KG1 (cell line): ENCODE results near the gene GJB5.
"Not testable (repeated sequence)": the region's sequence is repeated elsewhere in the genome, so short reads cannot be mapped to it uniquely, and the experiment has no call there.

ENCODE experiments used
- DNase-seq: peaks from one replicate; lab custom pipeline; 2025; lab: John Stamatoyannopoulos, UW

Gene GJB5

GRCh38 chr1:34745666-34746065 is 9.2 kb upstream of the GJB5 start:
- no peak for DNase-seq

GRCh38 chr1:34746101-34746500 is 8.7 kb upstream of the GJB5 start:
- no peak for DNase-seq

DNA sequence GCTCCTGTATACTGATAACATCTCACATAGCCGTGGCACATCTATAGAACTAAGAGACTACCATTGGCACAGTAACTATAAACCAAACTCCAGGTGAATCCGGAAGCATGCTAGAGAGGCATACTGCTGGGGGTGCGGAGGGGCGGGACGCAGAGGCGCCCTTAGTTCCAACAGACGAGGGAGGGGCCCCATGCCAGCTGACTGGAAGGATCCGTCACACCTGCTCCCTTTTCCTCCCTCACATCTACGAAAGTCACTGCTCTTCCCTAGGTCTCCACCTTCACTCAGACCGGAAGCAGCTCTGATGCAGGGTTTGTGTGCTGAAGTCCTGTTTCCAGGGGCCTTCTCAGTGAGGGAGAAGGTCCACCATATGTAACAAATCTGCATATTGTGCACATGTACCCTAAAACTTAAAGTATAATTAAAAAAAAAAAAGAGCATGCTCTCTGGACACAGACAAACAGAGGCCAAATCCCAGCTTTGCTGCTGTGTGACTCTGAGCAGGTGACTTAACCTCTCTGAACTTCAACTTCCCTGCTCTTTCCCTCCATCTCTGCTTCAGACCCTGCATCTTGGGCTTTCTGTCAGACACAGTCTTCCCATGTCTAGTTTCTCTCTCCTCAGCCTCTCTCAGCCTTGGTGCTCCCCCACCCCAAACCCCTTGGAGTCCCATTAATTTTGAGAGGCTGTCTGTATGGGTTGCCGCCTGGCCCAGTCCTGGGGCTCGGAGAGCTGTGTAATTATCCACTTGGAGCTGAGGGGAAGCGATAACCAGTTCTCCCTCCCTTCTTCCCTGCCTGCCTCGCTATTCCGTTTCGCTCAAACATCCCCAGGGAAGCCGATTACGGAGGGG is 7.8 kb upstream of the GJB5 start:
- no peak for DNase-seq

GRCh38 chr1:34747638-34747941 is 7.3 kb upstream of the GJB5 start:
- DNase-seq = no peak

GRCh38 chr1:34749992-34750391 is 4.9 kb upstream of the GJB5 start:
- no peak for DNase-seq

- DNase-seq = no peak
Measured at GRCh38 chr1:34750610-34751009, 4.2 kb upstream of the GJB5 start.

DNA sequence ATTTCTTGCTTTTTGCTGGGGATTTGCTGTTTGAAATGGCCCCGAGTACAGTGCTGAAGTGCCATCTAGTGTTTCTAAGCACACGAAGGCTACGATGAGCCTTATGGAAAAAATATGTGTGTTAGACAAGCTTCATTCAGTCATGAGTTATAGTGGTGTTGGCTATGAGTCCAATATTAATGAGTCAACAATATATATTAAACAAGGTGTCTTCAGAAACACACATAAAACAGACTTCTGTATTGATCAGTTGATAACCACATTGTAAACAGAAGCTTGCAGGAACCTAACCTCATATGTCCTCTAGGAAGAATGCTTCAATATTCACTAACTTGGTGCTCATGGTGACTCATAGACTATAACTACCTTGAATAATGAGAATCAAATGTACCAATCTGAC is 1.7 kb upstream of the GJB5 start:
- DNase-seq = no peak

- DNase-seq = no peak
Measured at GRCh38 chr1:34755961-34756360, 1.1 kb downstream of the GJB5 start.

- DNase-seq = no peak
Measured at GRCh38 chr1:34757386-34757785, 2.5 kb downstream of the GJB5 start.

GRCh38 chr1:34758751-34759150 is 3.9 kb downstream of the GJB5 start:
- DNase-seq = no peak

GRCh38 chr1:34759503-34760357 is 4.9 kb downstream of the GJB5 start, which contains the start of gene GJB4:
TSS of gene GJB4 (plus strand) at chr1:34759740. CDS start at chr1:34761255, 1,515 bp downstream.
- no peak for DNase-seq

- DNase-seq = no peak
Measured at GRCh38 chr1:34761176-34761761, 6.4 kb downstream of the GJB5 start.

- DNase-seq = no peak
Measured at GRCh38 chr1:34761776-34762307, 7.0 kb downstream of the GJB5 start.

- DNase-seq = no peak
Measured at GRCh38 chr1:34762474-34763141, 7.8 kb downstream of the GJB5 start.

GRCh38 chr1:34763142-34763781 is 8.4 kb downstream of the GJB5 start:
- DNase-seq = no peak

DNA sequence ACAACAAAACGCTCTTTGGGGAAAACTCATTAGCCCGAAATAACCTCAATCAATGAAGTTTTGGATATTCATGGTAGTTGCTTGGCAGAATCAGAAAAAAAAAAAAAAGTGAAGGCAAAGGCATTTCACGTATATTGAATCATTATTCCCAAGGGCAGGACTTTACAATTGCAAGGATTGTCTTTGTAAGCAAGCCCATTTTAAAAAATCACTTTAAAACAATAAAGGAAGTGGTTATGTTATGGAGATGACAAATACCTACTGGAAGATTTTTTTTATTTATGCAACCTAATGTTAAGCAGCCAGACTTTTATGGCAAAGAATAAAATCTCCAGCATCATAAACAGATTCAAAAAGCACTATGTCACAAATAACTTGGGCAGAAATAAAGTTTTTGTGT is 14.0 kb downstream of the GJB5 start:
- no peak for DNase-seq

- no peak for DNase-seq
Measured at GRCh38 chr1:34770891-34771504, 16.2 kb downstream of the GJB5 start.

DNA sequence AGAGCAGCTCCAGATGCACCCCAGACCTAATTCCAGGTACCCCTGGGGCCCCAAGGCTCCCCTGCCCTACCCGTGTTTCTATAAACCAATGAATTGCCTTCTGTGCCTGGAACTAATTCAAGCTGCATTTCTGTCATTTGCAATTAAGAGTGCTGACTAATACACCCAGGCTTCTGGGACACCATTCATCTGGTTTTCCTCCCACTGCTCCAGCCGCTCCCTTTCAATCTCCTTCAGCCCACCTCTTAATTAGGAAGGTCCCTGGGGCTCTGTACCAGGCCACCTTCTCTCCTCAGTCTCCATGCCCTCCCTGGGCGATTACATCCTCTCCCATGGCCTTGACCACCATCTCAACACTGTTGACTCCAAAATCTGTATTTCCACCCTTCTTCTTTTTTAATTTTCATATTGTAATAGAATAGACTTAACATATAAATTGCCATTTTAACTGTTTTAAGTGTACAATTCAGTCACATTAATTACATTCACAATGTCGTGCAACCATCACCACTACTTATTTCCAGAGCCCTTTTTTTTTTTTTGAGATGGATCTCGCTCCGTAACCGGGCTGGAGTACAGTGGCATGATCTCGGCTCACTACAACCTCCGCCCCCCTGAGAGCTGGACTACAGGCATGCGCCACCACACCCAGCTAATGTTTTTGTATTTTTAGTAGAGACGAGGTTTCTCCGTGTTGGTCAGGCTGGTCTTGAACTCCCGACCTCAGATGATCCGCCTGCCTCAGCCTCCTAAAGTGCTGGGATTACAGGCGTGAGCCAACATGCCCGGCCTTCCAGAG is 16.9 kb downstream of the GJB5 start:
- no peak for DNase-seq

GRCh38 chr1:34773114-34773513 is 18.3 kb downstream of the GJB5 start:
- not testable (repeated sequence) for DNase-seq

- no peak for DNase-seq
Measured at GRCh38 chr1:34774957-34775356, 20.1 kb downstream of the GJB5 start.
